ENCODE measurements around the gene PWWP2B.

The PWWP2B gene

GRCh38 chr10:132397671-132398565, 918 bp downstream of the PWWP2B start:
- peaks cover 9% of the 10 kb centered on the region for H3K4me1 ChIP-seq
- DNase-seq, result peak; percentile 62
- H3K36me3 ChIP-seq, result no peaks in the 10 kb centered on the region
- H3K27me3 ChIP-seq, result no peaks in the 10 kb centered on the region
- no peak for TF ChIP-seq CTCF (IDR thresholded peaks at IDR 0.05; ENCODE audit: low read depth, low read length)
- peak overlapping the region; percentile 75 for H3K4me3 ChIP-seq (ENCODE audit: low read depth, low read length)
- no peaks in the 10 kb centered on the region for H3K9me3 ChIP-seq

- no peak for DNase-seq
- TF ChIP-seq CTCF (IDR thresholded peaks at IDR 0.05; ENCODE audit: low read depth, low read length), result no peak
- peaks cover 9% of the 10 kb centered on the region for H3K4me1 ChIP-seq
- no peaks in the 10 kb centered on the region for H3K9me3 ChIP-seq
- H3K36me3 ChIP-seq, result no peaks in the 10 kb centered on the region
- no peaks in the 10 kb centered on the region for H3K27me3 ChIP-seq
- peak overlapping the region; percentile 75 for H3K4me3 ChIP-seq (ENCODE audit: low read depth, low read length)
Measured at GRCh38 chr10:132398566-132398991, 1.6 kb downstream of the PWWP2B start.

- no peak for DNase-seq
- TF ChIP-seq CTCF (IDR thresholded peaks at IDR 0.05; ENCODE audit: low read depth, low read length), result no peak
- Histone ChIP-seq H3K27me3 (no peaks in the 10 kb centered on the region), H3K4me3 (ENCODE audit: low read depth, low read length) (no peak overlapping the region), H3K36me3 (no peaks in the 10 kb centered on the region), H3K4me1 (peaks cover 9% of the 10 kb centered on the region), H3K9me3 (no peaks in the 10 kb centered on the region)
Measured at GRCh38 chr10:132399117-132400035, 2.4 kb downstream of the PWWP2B start.

- DNase-seq, result no peak
- Histone ChIP-seq H3K4me3 (ENCODE audit: low read depth, low read length) (no peak overlapping the region), H3K4me1 (peaks cover 9% of the 10 kb centered on the region), H3K27me3 (no peaks in the 10 kb centered on the region), H3K36me3 (peaks cover under 1% of the 10 kb centered on the region; the same call in 1 of the 2 replicates), H3K9me3 (no peaks in the 10 kb centered on the region)
- TF ChIP-seq CTCF (IDR thresholded peaks at IDR 0.05; ENCODE audit: low read depth, low read length), result no peak
Measured at GRCh38 chr10:132400041-132400546, 3.1 kb downstream of the PWWP2B start.

- no peak for DNase-seq
- no peak overlapping the region for H3K4me3 ChIP-seq (ENCODE audit: low read depth, low read length)
- peaks cover 9% of the 10 kb centered on the region for H3K4me1 ChIP-seq
- TF ChIP-seq CTCF (IDR thresholded peaks at IDR 0.05; ENCODE audit: low read depth, low read length), result no peak
- H3K27me3 ChIP-seq, result no peaks in the 10 kb centered on the region
- H3K36me3 ChIP-seq, result peaks cover 6% of the 10 kb centered on the region
- H3K9me3 ChIP-seq, result no peaks in the 10 kb centered on the region
Measured at GRCh38 chr10:132400547-132401151, 3.6 kb downstream of the PWWP2B start.
